ENCODE measurements around the gene SNX24. TPM values are rescaled to one million over a fixed set of nuclear protein-coding genes. Genes with fewer than 3 reads are reported as not detected.

Gene SNX24
- polyA plus RNA-seq, 3 donors = 3.5 to 10.6 (median 8.0) TPM

GRCh38 chr5:122933956-122934355 is 88.5 kb downstream of the SNX24 start:
- WGBS (ENCODE audit: insufficient coverage) = 95% methylated on average over 6 of the region's 7 CpGs
- no peak overlapping the region for H3K4me3 Mint-ChIP-seq
- intact Hi-C loops (cut with micrococcal nuclease) = no loop called here
- H3K4me1 Mint-ChIP-seq = no peaks in the 10 kb centered on the region
- TF ChIP-seq CTCF (IDR thresholded peaks at IDR 0.05) = no peak
- no peaks in the 10 kb centered on the region for H3K9me3 ChIP-seq (replicated peaks in 1 of 2; ENCODE audit: control insufficient read depth in 1 of 2, insufficient read depth in 1 of 2, low read length in 2 of 2)
- no peak overlapping the region for H2AFZ ChIP-seq (ENCODE audit: insufficient read depth, low read depth, low read length, poor library complexity, severe bottlenecking)
- H3K27me3 ChIP-seq (ENCODE audit: control insufficient read depth in 2 of 2, insufficient read depth in 2 of 2, low read length in 2 of 2) = no peaks in the 10 kb centered on the region
- H3K4me1 ChIP-seq (ENCODE audit: control insufficient read depth in 1 of 2, insufficient read depth in 2 of 2, low read length in 2 of 2) = no peaks in the 10 kb centered on the region
- H3K4me2 ChIP-seq (replicated peaks; ENCODE audit: extremely low read depth, low read length, poor library complexity, severe bottlenecking) = no peak overlapping the region
- H3K27ac Mint-ChIP-seq = peak overlapping the region in 1 of 7 donors; percentile 73
- H3K9ac ChIP-seq (ENCODE audit: insufficient read depth, low read length, poor library complexity, severe bottlenecking) = no peak overlapping the region
- H4K20me1 ChIP-seq (ENCODE audit: insufficient read depth, low read length) = no peaks in the 10 kb centered on the region
- H3K36me3 Mint-ChIP-seq = peaks cover 0 to 7% of the 10 kb centered on the region in 2 donors
- H3K36me3 ChIP-seq (replicated peaks in 1 of 2; ENCODE audit: control insufficient read depth in 1 of 2, insufficient read depth in 2 of 2, low read length in 2 of 2) = no peaks in the 10 kb centered on the region
- peaks cover 0 to 2% (median 0%) of the 10 kb centered on the region in 3 donors for H3K27me3 Mint-ChIP-seq (ENCODE audit: low read depth in 3 of 3)
- no peak overlapping the region for H3K27ac ChIP-seq (ENCODE audit: low read depth in 1 of 2, low read length in 2 of 2)
- H3K79me2 ChIP-seq (ENCODE audit: insufficient read depth, low read length) = no peaks in the 10 kb centered on the region
- H3K9me3 Mint-ChIP-seq = peaks cover 0 to 2% (median 0%) of the 10 kb centered on the region in 7 donors
- H3K4me3 ChIP-seq (replicated peaks in 1 of 3; ENCODE audit: low read depth in 2 of 3, low read length in 3 of 3) = no peak overlapping the region
- no peak for DNase-seq

- H3K4me1 ChIP-seq (ENCODE audit: control insufficient read depth in 1 of 2, insufficient read depth in 2 of 2, low read length in 2 of 2) = no peaks in the 10 kb centered on the region
- Mint-ChIP-seq H3K4me3 (no peak overlapping the region), H3K36me3 (peaks cover 9 to 14% of the 10 kb centered on the region in 2 donors), H3K27ac (no peak overlapping the region), H3K27me3 (ENCODE audit: low read depth in 3 of 3) (peaks cover 0 to under 1% (median 0%) of the 10 kb centered on the region in 3 donors), H3K9me3 (peaks cover 0 to 7% (median 0%) of the 10 kb centered on the region in 7 donors), H3K4me1 (no peaks in the 10 kb centered on the region)
- intact Hi-C loops (cut with micrococcal nuclease) = no loop called here
- DNase-seq = no peak
- H3K27me3 ChIP-seq (ENCODE audit: control insufficient read depth in 2 of 2, insufficient read depth in 2 of 2, low read length in 2 of 2) = no peaks in the 10 kb centered on the region
- no peak overlapping the region for H3K4me2 ChIP-seq (replicated peaks; ENCODE audit: extremely low read depth, low read length, poor library complexity, severe bottlenecking)
- no peak overlapping the region for H3K4me3 ChIP-seq (replicated peaks in 1 of 3; ENCODE audit: low read depth in 2 of 3, low read length in 3 of 3)
- H2AFZ ChIP-seq (ENCODE audit: insufficient read depth, low read depth, low read length, poor library complexity, severe bottlenecking) = no peak overlapping the region
- H3K27ac ChIP-seq (ENCODE audit: low read depth in 1 of 2, low read length in 2 of 2) = no peak overlapping the region
- H3K9me3 ChIP-seq (replicated peaks in 1 of 2; ENCODE audit: control insufficient read depth in 1 of 2, insufficient read depth in 1 of 2, low read length in 2 of 2) = no peaks in the 10 kb centered on the region
- H3K36me3 ChIP-seq (replicated peaks in 1 of 2; ENCODE audit: control insufficient read depth in 1 of 2, insufficient read depth in 2 of 2, low read length in 2 of 2) = no peaks in the 10 kb centered on the region
- no peaks in the 10 kb centered on the region for H3K79me2 ChIP-seq (ENCODE audit: insufficient read depth, low read length)
- no peak for TF ChIP-seq CTCF (IDR thresholded peaks at IDR 0.05)
- no peaks in the 10 kb centered on the region for H4K20me1 ChIP-seq (ENCODE audit: insufficient read depth, low read length)
- no CpG with 5 or more reads among the region's 1 CpG for WGBS (ENCODE audit: insufficient coverage)
- H3K9ac ChIP-seq (ENCODE audit: insufficient read depth, low read length, poor library complexity, severe bottlenecking) = no peak overlapping the region
Observed at GRCh38 chr5:122936088-122936487, 90.7 kb downstream of the SNX24 start.

Data from CD14-positive monocyte (primary cell).